Fibroblast of pulmonary artery (primary cell): ENCODE results near the gene RBM47.

Experiments
- DNase-seq: peaks from one replicate; pipeline ENCODE4 v3.0.0-alpha.2; 2010; ENCODE audit warnings: low read depth
- H3K4me3 ChIP-seq: replicated peaks from 2 replicates; pipeline ENCODE4 v1.5.1; 2011; ENCODE audit warnings: low read depth, mild to moderate bottlenecking, control low read depth, low read length, moderate library complexity
- CTCF ChIP-seq: IDR thresholded peaks from 2 replicates; pipeline ENCODE4 v1.5.1; 2011; ENCODE audit warnings: mild to moderate bottlenecking, control low read depth, low read length, inconsistent platforms; ENCODE audit errors: missing control alignments

Gene RBM47

DNA sequence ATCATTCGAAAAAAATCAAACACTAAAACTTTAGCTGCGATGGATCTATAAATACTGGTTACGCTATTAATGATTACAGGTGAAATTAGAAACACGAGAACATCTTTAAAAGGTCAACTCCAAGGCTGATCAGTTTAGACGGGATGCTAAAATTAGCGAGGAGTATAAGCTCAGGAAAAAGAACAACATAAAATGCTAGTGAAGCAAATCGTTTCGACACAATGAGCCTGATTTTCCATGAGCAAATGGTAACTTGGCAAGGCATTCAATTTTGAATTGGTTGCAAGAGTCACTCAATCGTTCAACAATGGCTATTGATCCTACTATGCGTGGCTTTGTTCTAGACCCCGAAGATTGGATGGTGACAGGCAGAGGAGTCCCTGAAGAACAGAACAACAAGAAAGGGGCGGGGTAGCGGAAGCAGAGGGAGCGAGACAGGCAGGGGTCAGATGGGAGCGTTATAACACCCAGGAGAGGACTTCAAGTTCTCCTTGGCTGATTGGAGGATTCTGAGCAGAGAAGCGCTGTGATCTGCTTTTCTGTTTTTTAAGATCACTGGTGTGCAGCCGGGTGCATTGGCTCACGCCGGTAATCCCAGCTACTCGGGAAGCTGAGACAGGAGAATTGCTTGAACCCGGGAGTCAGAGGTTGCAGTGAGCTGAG, 146.5 kb downstream of the RBM47 start:
- DNase-seq, result no peak
- TF ChIP-seq CTCF, result no peak
- H3K4me3 ChIP-seq, result no peak overlapping the region

DNA sequence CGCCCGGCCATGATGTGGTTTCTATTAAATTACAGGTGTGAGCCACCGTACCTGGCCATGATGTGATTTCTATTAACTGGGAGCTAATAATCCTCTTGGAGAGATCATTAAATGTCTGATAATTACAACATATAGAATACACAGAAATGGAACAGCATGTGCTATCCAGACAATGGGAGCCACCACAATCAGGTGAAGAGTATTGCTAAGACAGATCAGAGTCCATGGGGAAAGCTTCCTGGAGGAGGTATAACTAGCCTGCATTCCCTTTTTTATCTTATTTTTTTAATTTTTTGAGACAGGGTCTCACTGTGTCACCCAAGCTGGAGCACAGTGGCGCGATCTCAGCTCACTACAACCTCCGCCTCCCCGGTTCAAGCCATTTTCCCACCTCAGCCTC, 147.7 kb downstream of the RBM47 start:
- TF ChIP-seq CTCF, result no peak
- no peak for DNase-seq
- H3K4me3 ChIP-seq, result no peak overlapping the region

DNA sequence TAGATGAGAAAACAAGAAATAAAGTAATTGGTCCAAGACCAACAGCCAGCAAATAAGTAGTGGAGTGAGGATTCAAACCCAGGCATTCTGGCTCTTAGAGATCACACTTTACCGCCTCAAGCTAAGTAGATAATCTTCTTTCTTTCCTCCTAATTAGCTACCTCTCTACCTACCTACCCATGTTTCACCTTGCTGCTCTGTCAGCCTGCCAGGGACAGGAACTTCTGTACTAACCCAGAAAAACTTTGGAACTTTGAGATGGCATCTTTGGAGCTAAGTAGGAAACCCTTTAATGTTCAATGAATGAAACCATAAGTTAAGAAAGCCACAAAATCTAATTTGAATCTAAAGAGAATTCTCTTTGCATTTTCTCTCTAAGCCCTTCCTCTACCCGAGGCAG, 149.4 kb downstream of the RBM47 start:
- no peak for DNase-seq
- H3K4me3 ChIP-seq, result no peak overlapping the region
- TF ChIP-seq CTCF, result no peak

DNA sequence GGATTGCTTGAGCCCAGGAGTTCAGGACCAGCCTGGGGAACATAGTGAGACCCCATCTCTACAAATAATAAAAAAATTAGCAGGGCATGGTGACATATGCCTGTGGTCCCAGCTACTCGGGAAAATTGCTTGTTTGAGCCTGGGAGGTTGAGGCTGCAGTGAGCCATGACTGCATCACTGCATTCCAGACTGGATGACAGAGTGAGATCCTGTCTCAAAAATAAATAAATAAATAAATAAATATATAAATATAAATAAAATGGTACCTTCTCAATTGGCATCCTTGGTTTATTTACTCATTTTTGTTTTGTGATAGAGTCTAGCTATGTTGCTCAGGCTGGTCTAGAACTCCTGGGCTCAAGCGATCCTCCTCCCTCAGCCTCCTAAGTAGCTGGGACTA, 150.3 kb downstream of the RBM47 start:
- no peak for TF ChIP-seq CTCF
- no peak overlapping the region for H3K4me3 ChIP-seq
- no peak for DNase-seq

- DNase-seq, result no peak
- H3K4me3 ChIP-seq, result no peak overlapping the region
- no peak for TF ChIP-seq CTCF
These were observed 154.1 kb downstream of the RBM47 start for GRCh38 chr4:40475609-40476008.

DNA sequence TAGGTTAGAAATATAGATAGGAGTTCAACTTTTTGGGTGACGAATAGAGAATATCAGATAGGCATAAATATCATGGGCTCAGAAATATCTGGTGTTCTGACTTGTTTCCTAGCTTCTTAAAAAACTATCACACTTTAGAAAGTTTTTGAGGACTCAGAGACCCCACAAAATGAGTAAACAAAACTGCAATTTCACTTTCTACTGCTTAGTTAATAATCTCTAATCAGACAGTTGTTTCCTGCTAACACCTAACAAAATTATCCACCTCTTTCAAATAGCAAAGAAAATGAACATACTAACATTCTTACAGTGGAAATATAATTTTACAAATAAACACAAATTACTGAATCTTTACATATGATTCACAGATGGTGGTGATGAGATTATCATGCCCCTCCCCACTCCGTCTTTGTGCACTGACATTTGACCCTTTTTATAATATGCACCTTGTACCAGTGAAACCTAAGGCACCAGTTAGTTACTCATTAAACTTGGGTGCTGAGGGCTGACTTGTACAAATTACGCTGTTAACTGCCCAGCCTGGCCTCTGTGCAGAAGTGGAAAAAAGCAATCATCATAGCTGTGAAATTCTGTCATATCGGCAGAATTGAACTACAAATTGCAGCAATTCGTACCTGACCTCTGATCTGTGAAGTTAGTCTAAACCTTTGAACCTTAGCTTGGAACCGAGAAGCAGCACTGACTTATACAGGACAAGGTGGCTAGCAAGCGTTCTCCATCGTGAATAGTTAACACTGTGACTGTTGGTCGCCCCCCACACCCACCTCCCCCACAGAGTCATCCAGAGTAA, 155.9 kb downstream of the RBM47 start:
- DNase-seq, result no peak
- TF ChIP-seq CTCF, result no peak
- H3K4me3 ChIP-seq, result no peak overlapping the region
